HEK293 (cell line): ENCODE results near the gene COPA.

Source experiments
- CTCF ChIA-PET: fragments of 350-600 bp; formaldehyde crosslinking; extraction: SDS; loops from one replicate; lab custom pipeline; 2021; ENCODE audit warnings: antibody characterized with exemption; lab: Yijun Ruan, JAX
- POLR2A ChIA-PET: fragments of 300-600 bp; formaldehyde crosslinking; extraction: SDS; loops from one replicate; lab custom pipeline; 2020; ENCODE audit warnings: antibody characterized with exemption, inconsistent platforms; lab: Yijun Ruan, JAX
- H3K27ac ChIP-seq: fragments of 200-500 bp; sonication (Bioruptor generic); 2 replicates; pipeline ENCODE4 v1.5.1; 2014; ENCODE audit warnings: low read depth, low read length, control low read depth, inconsistent platforms; ENCODE audit errors: extremely low read depth
- H3K36me3 ChIP-seq, 2 experiments: fragments of 200-500 bp in 1 of 2; sonication (Bioruptor generic) in 1 of 2; 1 replicate in 1 of 2; 2 replicates in 1 of 2; pipeline ENCODE4 v1.5.1; 2014 to 2017; ENCODE audit warnings: inconsistent platforms in 2 of 2, low read length in 2 of 2; ENCODE audit not compliant: control insufficient read depth in 2 of 2, insufficient read depth in 1 of 2
- H3K4me1 ChIP-seq: fragments of 200-500 bp; sonication (Bioruptor generic); 2 replicates; pipeline ENCODE4 v1.5.1; 2014; ENCODE audit warnings: mild to moderate bottlenecking, low read length, inconsistent platforms; ENCODE audit not compliant: control insufficient read depth, insufficient read depth
- H3K4me3 ChIP-seq: 2 replicates; pipeline ENCODE4 v1.5.1; 2011; ENCODE audit warnings: low read depth, mild to moderate bottlenecking, control low read depth, low read length, moderate library complexity
- H3K9me3 ChIP-seq: fragments of 200-500 bp; sonication (Bioruptor generic); 2 replicates; pipeline ENCODE4 v1.5.1; 2014; ENCODE audit warnings: low read depth, low read length, inconsistent platforms; ENCODE audit not compliant: control insufficient read depth, insufficient read depth
- EGR2 ChIP-seq: fragments of 450-650 bp; formaldehyde crosslinking; IDR thresholded peaks from 2 replicates; pipeline ENCODE4 v1.5.1; 2016; ENCODE audit warnings: low read depth, missing biosample characterization, missing genetic modification characterization
- HOXC10 ChIP-seq: sonication (generic); formaldehyde crosslinking; IDR thresholded peaks from 2 replicates; pipeline ENCODE4 v1.8.1; 2023; ENCODE audit warnings: mild to moderate bottlenecking, missing genetic modification reagents
- MEIS1 ChIP-seq: sonication (generic); formaldehyde crosslinking; IDR thresholded peaks from 2 replicates; pipeline ENCODE4 v1.8.1; 2022; ENCODE audit warnings: missing genetic modification reagents, mild to moderate bottlenecking, borderline replicate concordance
- MYNN ChIP-seq: fragments of 450-650 bp; formaldehyde crosslinking; IDR thresholded peaks from 2 replicates; pipeline ENCODE4 v1.5.1; 2016; ENCODE audit warnings: missing biosample characterization, missing genetic modification characterization, borderline replicate concordance
- MZF1 ChIP-seq: fragments of 450-650 bp; formaldehyde crosslinking; IDR thresholded peaks from 2 replicates; pipeline ENCODE4 v1.5.1; 2017; ENCODE audit warnings: missing biosample characterization, missing genetic modification characterization, borderline replicate concordance
- SCRT2 ChIP-seq: fragments of 450-650 bp; formaldehyde crosslinking; IDR thresholded peaks from 2 replicates; pipeline ENCODE4 v1.5.1; 2016; ENCODE audit warnings: missing biosample characterization, missing genetic modification characterization
- ZBTB1 ChIP-seq: fragments of 450-650 bp; formaldehyde crosslinking; IDR thresholded peaks from 2 replicates; pipeline ENCODE4 v1.5.1; 2016; ENCODE audit warnings: missing biosample characterization, missing genetic modification characterization
- ZBTB17 ChIP-seq: fragments of 450-650 bp; formaldehyde crosslinking; IDR thresholded peaks from 2 replicates; pipeline ENCODE4 v1.5.1; 2016; ENCODE audit warnings: missing biosample characterization, missing genetic modification characterization
- ZBTB48 ChIP-seq: fragments of 450-650 bp; formaldehyde crosslinking; IDR thresholded peaks from 2 replicates; pipeline ENCODE4 v1.5.1; 2016; ENCODE audit warnings: missing biosample characterization, missing genetic modification characterization
- ZFP41 ChIP-seq: fragments of 450-650 bp; formaldehyde crosslinking; IDR thresholded peaks from 2 replicates; pipeline ENCODE4 v1.5.1; 2016; ENCODE audit warnings: missing biosample characterization, missing genetic modification characterization, borderline replicate concordance
- ZNF10 ChIP-seq: fragments of 450-650 bp; formaldehyde crosslinking; IDR thresholded peaks from 2 replicates; pipeline ENCODE4 v1.5.1; 2017; ENCODE audit warnings: missing biosample characterization, missing genetic modification characterization
- ZNF169 ChIP-seq: fragments of 450-650 bp; formaldehyde crosslinking; IDR thresholded peaks from 2 replicates; pipeline ENCODE4 v1.5.1; 2016; ENCODE audit warnings: missing biosample characterization, missing genetic modification characterization
- ZNF175 ChIP-seq: fragments of 450-650 bp; formaldehyde crosslinking; IDR thresholded peaks from 2 replicates; pipeline ENCODE4 v1.5.1; 2016; ENCODE audit warnings: missing biosample characterization, missing genetic modification characterization
- ZNF19 ChIP-seq: fragments of 450-650 bp; formaldehyde crosslinking; IDR thresholded peaks from 2 replicates; pipeline ENCODE4; 2016; ENCODE audit warnings: missing biosample characterization, missing genetic modification characterization, low read depth
- ZNF2 ChIP-seq: fragments of 450-650 bp; formaldehyde crosslinking; IDR thresholded peaks from 2 replicates; pipeline ENCODE4 v1.5.1; 2016; ENCODE audit warnings: missing biosample characterization, missing genetic modification characterization
- ZNF239 ChIP-seq: fragments of 450-650 bp; formaldehyde crosslinking; IDR thresholded peaks from 2 replicates; pipeline ENCODE4 v1.5.1; 2016; ENCODE audit warnings: missing biosample characterization, missing genetic modification characterization
- ZNF24 ChIP-seq: fragments of 450-650 bp; formaldehyde crosslinking; IDR thresholded peaks from 2 replicates; pipeline ENCODE4 v1.5.1; 2016; ENCODE audit warnings: missing biosample characterization, missing genetic modification characterization
- ZNF26 ChIP-seq: fragments of 450-650 bp; formaldehyde crosslinking; IDR thresholded peaks from 2 replicates; pipeline ENCODE4 v1.5.1; 2016; ENCODE audit warnings: missing biosample characterization, missing genetic modification characterization
- ZNF350 ChIP-seq: fragments of 450-650 bp; formaldehyde crosslinking; IDR thresholded peaks from 2 replicates; pipeline ENCODE4 v1.5.0; 2017; ENCODE audit warnings: missing biosample characterization, mild to moderate bottlenecking, missing genetic modification characterization
- ZNF37A ChIP-seq: fragments of 450-650 bp; IDR thresholded peaks from 2 replicates; pipeline ENCODE4 v1.5.1; 2018; ENCODE audit warnings: missing biosample characterization, missing genetic modification characterization
- ZNF473 ChIP-seq: fragments of 450-650 bp; formaldehyde crosslinking; IDR thresholded peaks from 2 replicates; pipeline ENCODE4 v1.5.1; 2017; ENCODE audit warnings: missing biosample characterization, missing genetic modification characterization
- ZNF530 ChIP-seq: fragments of 450-650 bp; formaldehyde crosslinking; IDR thresholded peaks from 2 replicates; pipeline ENCODE4 v1.5.1; 2016; ENCODE audit warnings: low read depth, missing biosample characterization, missing genetic modification characterization
- ZNF610 ChIP-seq: fragments of 450-650 bp; formaldehyde crosslinking; IDR thresholded peaks from 2 replicates; pipeline ENCODE4 v1.5.1; 2016; ENCODE audit warnings: missing biosample characterization, missing genetic modification characterization, borderline replicate concordance
- ZNF658 ChIP-seq: fragments of 450-650 bp; formaldehyde crosslinking; IDR thresholded peaks from 2 replicates; pipeline ENCODE4; 2016; ENCODE audit warnings: missing biosample characterization, missing genetic modification characterization
- ZNF704 ChIP-seq: fragments of 450-650 bp; formaldehyde crosslinking; IDR thresholded peaks from 2 replicates; pipeline ENCODE4 v1.5.1; 2016; ENCODE audit warnings: missing biosample characterization, missing genetic modification characterization
- ZNF707 ChIP-seq: fragments of 450-650 bp; formaldehyde crosslinking; IDR thresholded peaks from 2 replicates; pipeline ENCODE4 v1.5.1; 2016; ENCODE audit warnings: missing biosample characterization, missing genetic modification characterization
- ZNF76 ChIP-seq: fragments of 450-650 bp; formaldehyde crosslinking; IDR thresholded peaks from 2 replicates; pipeline ENCODE4; 2016; ENCODE audit warnings: low read depth, missing biosample characterization, missing genetic modification characterization, borderline replicate concordance
- ZNF768 ChIP-seq: fragments of 450-650 bp; formaldehyde crosslinking; IDR thresholded peaks from 2 replicates; pipeline ENCODE4 v1.5.1; 2018; ENCODE audit warnings: missing biosample characterization, mild to moderate bottlenecking, missing genetic modification characterization
- ZNF777 ChIP-seq: fragments of 450-650 bp; formaldehyde crosslinking; IDR thresholded peaks from 2 replicates; pipeline ENCODE4 v1.5.1; 2017; ENCODE audit warnings: missing biosample characterization, missing genetic modification characterization, borderline replicate concordance
- ZNF785 ChIP-seq: fragments of 450-650 bp; formaldehyde crosslinking; IDR thresholded peaks from 2 replicates; pipeline ENCODE4 v1.5.1; 2016; ENCODE audit warnings: missing biosample characterization, missing genetic modification characterization
- ZNF792 ChIP-seq: fragments of 450-650 bp; formaldehyde crosslinking; IDR thresholded peaks from 2 replicates; pipeline ENCODE4 v1.5.1; 2016; ENCODE audit warnings: missing biosample characterization, missing genetic modification characterization
- ZSCAN4 ChIP-seq: fragments of 450-650 bp; formaldehyde crosslinking; IDR thresholded peaks from 2 replicates; pipeline ENCODE4 v1.5.1; 2017; ENCODE audit warnings: missing biosample characterization, missing genetic modification characterization
- ZSCAN5A ChIP-seq: fragments of 450-650 bp; formaldehyde crosslinking; IDR thresholded peaks from 2 replicates; pipeline ENCODE4 v1.5.1; 2016; ENCODE audit warnings: missing biosample characterization, missing genetic modification characterization
- ZXDB ChIP-seq: fragments of 450-650 bp; formaldehyde crosslinking; IDR thresholded peaks from 2 replicates; pipeline ENCODE4 v1.5.1; 2016; ENCODE audit warnings: missing biosample characterization, missing genetic modification characterization

Gene COPA

GRCh38 chr1:160362168-160362957 lies 19.3 kb upstream of the COPA start (continued):
- TF ChIP-seq ZNF610 (tag by site-specific recombination): no peak
- no peak for TF ChIP-seq ZNF19
- no peak for TF ChIP-seq ZSCAN5A (tag by site-specific recombination)
- no peak for TF ChIP-seq ZNF169 (tag by site-specific recombination)
- no peak for TF ChIP-seq ZNF473 (tag by site-specific recombination)
- TF ChIP-seq MZF1 (tag by site-specific recombination): no peak
- 0 out of 2 replicates have a peak, but pooled peaks have one; percentile 50 for TF ChIP-seq ZNF24 (tag by site-specific recombination)
- TF ChIP-seq ZXDB: no peak
- TF ChIP-seq ZBTB48 (tag by site-specific recombination): peak; percentile 81
- no peak for TF ChIP-seq ZFP41 (tag by site-specific recombination)
- no peak for TF ChIP-seq ZNF175 (tag by site-specific recombination)
- no peak for TF ChIP-seq ZBTB1 (tag by site-specific recombination)
- TF ChIP-seq ZNF37A (tag by site-specific recombination): no peak
- TF ChIP-seq EGR2 (tag by site-specific recombination): no peak
- no peak for TF ChIP-seq SCRT2 (tag by site-specific recombination)
- no peak for TF ChIP-seq ZNF530 (tag by site-specific recombination)

- TF ChIP-seq ZNF704 (no peak), ZNF707 (tag by site-specific recombination) (no peak), MEIS1 (CRISPR knock-in tag) (no peak), ZNF792 (tag by site-specific recombination) (no peak), MYNN (no peak), ZNF777 (no peak), ZNF76 (tag by site-specific recombination) (no peak), ZNF350 (tag by site-specific recombination) (no peak), ZSCAN4 (tag by site-specific recombination) (no peak), ZNF26 (tag by site-specific recombination) (no peak), HOXC10 (no peak), ZNF10 (tag by site-specific recombination) (no peak), ZBTB17 (tag by site-specific recombination) (no peak), ZNF785 (tag by site-specific recombination) (no peak), ZNF658 (tag by site-specific recombination) (no peak), ZNF2 (no peak), ZNF768 (no peak), ZNF239 (tag by site-specific recombination) (no peak)
- TF ChIP-seq, all 188 proteins: peak for 0
- Histone ChIP-seq H3K27ac (peak overlapping the region; percentile 29; the same call in 1 of the 2 replicates), H3K4me1 (0 out of 2 replicates have a peak, but pooled peaks cover 2% of the 10 kb centered on the region), H3K36me3 (peaks cover 6 to 37% of the 10 kb centered on the region in 2 experiments; a peak in 1 of 3 replicates), H3K4me3 (no peak overlapping the region), H3K9me3 (no peaks in the 10 kb centered on the region)
- CTCF ChIA-PET: interaction anchor here (3.7 kb wide), 1 partner anchor 14 kb away, joined by 22 read pairs; no protein-coding TSS in a partner anchor
- POLR2A ChIA-PET: interaction anchor here (0.6 to 2.6 kb wide), 3 partner anchors 10 to 437 kb away, joined by 3 to 7 read pairs (median 6); partner anchors contain the start of gene TAGLN2
These were observed 18.7 kb upstream of the COPA start for GRCh38 chr1:160361814-160362167.
